Astrocyte (in vitro differentiated cells and primary cell): ENCODE results near the gene PDSS1. TPM values are rescaled to one million over a fixed set of nuclear protein-coding genes. Genes with fewer than 3 reads are reported as not detected.

Experiments
- DNase-seq: peaks from one replicate; pipeline ENCODE4 v3.0.0-alpha.2; 2010; ENCODE audit warnings: low read depth
- FAIRE-seq: peaks from 2 replicates; lab custom pipeline; 2011; peaks lifted over from hg19 to GRCh38; lab: Jason Lieb, UNC
- H2AFZ ChIP-seq: 2 replicates; pipeline ENCODE4 v1.6.0; 2012; ENCODE audit warnings: low read depth, low read length, inconsistent platforms
- H3K27ac ChIP-seq: 2 replicates; pipeline ENCODE4 v1.5.1; 2011; ENCODE audit warnings: low read depth, low read length, inconsistent platforms
- H3K27me3 ChIP-seq: 2 replicates; pipeline ENCODE4 v1.6.0; 2011; ENCODE audit warnings: low read length, inconsistent platforms; ENCODE audit not compliant: insufficient read depth
- H3K36me3 ChIP-seq: 2 replicates; pipeline ENCODE4 v1.5.1; 2011; ENCODE audit warnings: low read length, inconsistent platforms; ENCODE audit not compliant: insufficient read depth
- H3K4me1 ChIP-seq: 2 replicates; pipeline ENCODE4 v1.5.1; 2011; ENCODE audit warnings: low read length, inconsistent platforms; ENCODE audit not compliant: insufficient read depth
- H3K4me2 ChIP-seq: 2 replicates; pipeline ENCODE4 v1.6.0; 2012; ENCODE audit warnings: low read length, inconsistent platforms
- H3K4me3 ChIP-seq: 2 replicates; pipeline ENCODE4 v1.5.1; 2011; ENCODE audit warnings: low read depth, mild to moderate bottlenecking, low read length, inconsistent platforms; ENCODE audit not compliant: insufficient read depth
- H3K79me2 ChIP-seq: 2 replicates; pipeline ENCODE4 v1.6.0; 2012; ENCODE audit warnings: mild to moderate bottlenecking, low read length, inconsistent platforms; ENCODE audit not compliant: insufficient read depth
- H3K9ac ChIP-seq: 2 replicates; pipeline ENCODE4 v1.6.0; 2012; ENCODE audit warnings: mild to moderate bottlenecking, low read length, inconsistent platforms
- H3K9me3 ChIP-seq: 2 replicates; pipeline ENCODE4 v1.5.1; 2012; ENCODE audit warnings: low read depth, mild to moderate bottlenecking, low read length, inconsistent platforms; ENCODE audit not compliant: insufficient read depth
- H4K20me1 ChIP-seq: 2 replicates; pipeline ENCODE4 v1.6.0; 2012; ENCODE audit warnings: low read length, inconsistent platforms; ENCODE audit not compliant: insufficient read depth
- H3K27ac Mint-ChIP-seq: one replicate; pipeline ENCODE4 v1.8.0; 2021; ENCODE audit warnings: mild to moderate bottlenecking, mixed read lengths; ENCODE audit not compliant: unreplicated experiment
- H3K27me3 Mint-ChIP-seq: one replicate; pipeline ENCODE4 v1.8.0; 2021; ENCODE audit warnings: low read depth, mixed read lengths; ENCODE audit not compliant: unreplicated experiment
- H3K36me3 Mint-ChIP-seq: one replicate; pipeline ENCODE4 v1.8.0; 2021; ENCODE audit warnings: low read depth, mixed read lengths; ENCODE audit not compliant: unreplicated experiment
- H3K4me1 Mint-ChIP-seq: one replicate; pipeline ENCODE4 v1.8.0; 2021; ENCODE audit warnings: low read depth, mixed read lengths; ENCODE audit not compliant: unreplicated experiment
- H3K4me3 Mint-ChIP-seq: one replicate; pipeline ENCODE4 v1.8.0; 2021; ENCODE audit warnings: mild to moderate bottlenecking, moderate library complexity, mixed read lengths; ENCODE audit not compliant: unreplicated experiment
- H3K9me3 Mint-ChIP-seq: one replicate; pipeline ENCODE4 v1.8.0; 2021; ENCODE audit warnings: mild to moderate bottlenecking, mixed read lengths; ENCODE audit not compliant: unreplicated experiment
- EZH2 ChIP-seq: IDR thresholded peaks from 2 replicates; pipeline ENCODE4 v1.6.1; 2012; ENCODE audit warnings: mild to moderate bottlenecking, low read length, inconsistent platforms; ENCODE audit not compliant: insufficient read depth
- total RNA-seq: library from RNA; stranded (reverse); gene quantifications from 2 replicates; pipeline ENCODE4 v1.2.1, GENCODE V29; 2021
- TF ChIP-seq, protein P1 (sequence below): IDR thresholded peaks from 2 replicates; pipeline ENCODE4 v1.5.1; 2011; ENCODE audit warnings: low read depth, mild to moderate bottlenecking, inconsistent platforms, low read length, moderate library complexity; ENCODE audit not compliant: insufficient read depth

Gene PDSS1
- total RNA-seq, 1 donor from 2014 or later: 9.6 TPM

DNA sequence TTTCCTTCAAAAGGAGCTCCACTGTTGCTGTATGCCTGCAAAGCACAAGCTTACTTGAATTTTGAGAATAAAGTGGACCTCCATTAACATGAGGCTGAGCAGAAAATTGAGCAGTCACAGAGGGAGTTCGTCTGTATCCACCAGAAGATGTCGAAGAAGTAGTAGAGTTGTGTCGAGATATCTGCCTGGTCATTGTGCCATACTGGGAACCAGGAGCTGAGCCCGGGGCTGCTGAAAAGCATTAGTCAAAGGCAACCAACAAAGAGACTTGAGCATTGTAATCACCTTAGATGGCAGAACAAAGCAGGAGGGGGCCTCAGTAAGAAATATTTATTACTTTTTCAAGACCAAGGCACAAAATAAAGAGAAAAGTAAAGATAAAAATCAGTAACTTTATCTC is 61.5 kb downstream of the PDSS1 start:
- Histone ChIP-seq H4K20me1 (no peaks in the 10 kb centered on the region), H3K4me3 (no peak overlapping the region), H3K36me3 (peaks cover 9% of the 10 kb centered on the region), H3K4me1 (peaks cover 4% of the 10 kb centered on the region), H3K79me2 (no peaks in the 10 kb centered on the region), H3K9ac (no peak overlapping the region), H2AFZ (no peak overlapping the region), H3K27ac (no peak overlapping the region), H3K4me2 (no peak overlapping the region), H3K27me3 (no peaks in the 10 kb centered on the region), H3K9me3 (no peaks in the 10 kb centered on the region)
- Mint-ChIP-seq H3K27me3 (no peaks in the 10 kb centered on the region), H3K4me1 (peaks cover 6% of the 10 kb centered on the region), H3K9me3 (no peaks in the 10 kb centered on the region), H3K27ac (no peak overlapping the region), H3K36me3 (no peaks in the 10 kb centered on the region), H3K4me3 (no peak overlapping the region)
- TF ChIP-seq EZH2: no peak
- TF ChIP-seq, protein P1, sequence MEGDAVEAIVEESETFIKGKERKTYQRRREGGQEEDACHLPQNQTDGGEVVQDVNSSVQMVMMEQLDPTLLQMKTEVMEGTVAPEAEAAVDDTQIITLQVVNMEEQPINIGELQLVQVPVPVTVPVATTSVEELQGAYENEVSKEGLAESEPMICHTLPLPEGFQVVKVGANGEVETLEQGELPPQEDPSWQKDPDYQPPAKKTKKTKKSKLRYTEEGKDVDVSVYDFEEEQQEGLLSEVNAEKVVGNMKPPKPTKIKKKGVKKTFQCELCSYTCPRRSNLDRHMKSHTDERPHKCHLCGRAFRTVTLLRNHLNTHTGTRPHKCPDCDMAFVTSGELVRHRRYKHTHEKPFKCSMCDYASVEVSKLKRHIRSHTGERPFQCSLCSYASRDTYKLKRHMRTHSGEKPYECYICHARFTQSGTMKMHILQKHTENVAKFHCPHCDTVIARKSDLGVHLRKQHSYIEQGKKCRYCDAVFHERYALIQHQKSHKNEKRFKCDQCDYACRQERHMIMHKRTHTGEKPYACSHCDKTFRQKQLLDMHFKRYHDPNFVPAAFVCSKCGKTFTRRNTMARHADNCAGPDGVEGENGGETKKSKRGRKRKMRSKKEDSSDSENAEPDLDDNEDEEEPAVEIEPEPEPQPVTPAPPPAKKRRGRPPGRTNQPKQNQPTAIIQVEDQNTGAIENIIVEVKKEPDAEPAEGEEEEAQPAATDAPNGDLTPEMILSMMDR: no peak
- no peak for DNase-seq
- no peak for FAIRE-seq

DNA sequence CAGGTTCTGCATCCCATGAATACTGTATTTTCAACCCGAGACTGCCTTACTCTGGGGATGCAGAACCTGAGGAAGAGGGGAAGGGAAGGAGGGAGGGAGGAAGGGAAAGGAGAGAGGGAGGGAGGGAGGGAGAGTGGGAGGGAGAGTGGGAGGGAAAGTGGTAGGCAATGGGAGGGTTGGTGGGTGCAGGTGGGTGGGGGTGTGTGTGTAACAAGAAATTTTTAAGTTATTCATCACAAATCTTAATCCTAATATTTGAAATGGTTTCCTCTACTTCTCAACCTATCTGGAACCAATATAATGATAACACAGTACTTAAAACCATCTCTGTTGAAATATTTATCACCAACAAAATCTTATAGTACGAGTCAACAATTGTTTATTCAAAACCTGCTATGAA is 68.0 kb downstream of the PDSS1 start:
- Histone ChIP-seq H3K9ac (no peak overlapping the region), H3K27ac (no peak overlapping the region), H3K9me3 (no peaks in the 10 kb centered on the region), H3K79me2 (peaks cover 16% of the 10 kb centered on the region), H2AFZ (no peak overlapping the region), H3K4me2 (no peak overlapping the region), H3K27me3 (no peaks in the 10 kb centered on the region), H4K20me1 (no peaks in the 10 kb centered on the region), H3K4me1 (no peaks in the 10 kb centered on the region), H3K4me3 (no peak overlapping the region), H3K36me3 (peaks cover 17% of the 10 kb centered on the region)
- Mint-ChIP-seq H3K4me1 (no peaks in the 10 kb centered on the region), H3K4me3 (no peak overlapping the region), H3K27me3 (no peaks in the 10 kb centered on the region), H3K9me3 (no peaks in the 10 kb centered on the region), H3K36me3 (peaks cover 7% of the 10 kb centered on the region), H3K27ac (no peak overlapping the region)
- no peak for FAIRE-seq
- TF ChIP-seq EZH2: no peak
- TF ChIP-seq, protein P1: no peak
- DNase-seq: no peak

DNA sequence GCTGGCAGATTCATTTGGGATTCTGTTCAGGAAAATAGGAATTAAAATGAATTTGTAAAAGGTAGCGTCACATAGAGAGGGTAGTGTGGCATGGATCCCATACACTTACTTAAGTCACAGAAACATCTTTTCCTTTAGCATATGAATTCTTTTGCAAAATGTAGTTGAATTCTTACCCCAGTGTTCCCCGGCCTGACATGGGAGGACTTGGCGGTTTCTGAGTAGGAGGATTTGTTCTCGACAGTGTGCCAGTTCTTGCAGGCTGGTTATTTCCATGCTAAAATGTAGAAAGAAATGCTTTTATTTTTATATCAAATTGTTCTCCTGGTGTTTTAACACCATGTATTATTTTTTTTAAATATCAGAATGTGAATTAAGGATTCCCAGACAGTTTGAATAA is 72.6 kb downstream of the PDSS1 start:
- peaks cover 8% of the 10 kb centered on the region for H3K4me1 Mint-ChIP-seq
- Histone ChIP-seq H3K4me2 (no peak overlapping the region), H3K27ac (no peak overlapping the region), H3K9me3 (no peaks in the 10 kb centered on the region), H3K4me1 (no peaks in the 10 kb centered on the region), H3K9ac (no peak overlapping the region), H3K4me3 (no peak overlapping the region), H4K20me1 (peaks cover 14% of the 10 kb centered on the region), H3K36me3 (no peaks in the 10 kb centered on the region), H2AFZ (no peak overlapping the region), H3K27me3 (no peaks in the 10 kb centered on the region), H3K79me2 (peaks cover 57% of the 10 kb centered on the region)
- H3K36me3 Mint-ChIP-seq: peaks cover 7% of the 10 kb centered on the region
- FAIRE-seq (no peak), DNase-seq (no peak)
- H3K27ac Mint-ChIP-seq: no peak overlapping the region
- H3K4me3 Mint-ChIP-seq: no peak overlapping the region
- H3K9me3 Mint-ChIP-seq: no peaks in the 10 kb centered on the region
- TF ChIP-seq, protein P1: no peak
- no peak for TF ChIP-seq EZH2
- H3K27me3 Mint-ChIP-seq: no peaks in the 10 kb centered on the region
